ACHN (cell line): ENCODE data around the gene MAP2K4.
"Not testable (repeated sequence)": the region's sequence is repeated elsewhere in the genome, so short reads cannot be mapped to it uniquely, and the experiment has no call there.

ENCODE experiments used
- DNase-seq: peaks from one replicate; pipeline ENCODE4 v3.0.0-alpha.2; 2015
- in situ Hi-C: cut with HindIII; loops from 2 replicates; pipeline ENCODE4 v1.10.0; 2017; ENCODE audit warnings: low sequenced_read_pairs, low pct_ligation_motif_present, low pct_unique_long_range_greater_than_20kb

The MAP2K4 gene

GRCh38 chr17:12020642-12021622 is at the start of gene MAP2K4:
Gene MAP2K4 (plus strand): TSS chr17:12020877. CDS start chr17:12020887, 10 bp downstream.
- in situ Hi-C loops: no loop called here
- DNase-seq: peak; percentile 85

GRCh38 chr17:11972741-11973140 is 47.9 kb upstream of the MAP2K4 start:
- DNase-seq, in situ Hi-C loops: not testable (repeated sequence)

GRCh38 chr17:11979795-11980194 is 40.9 kb upstream of the MAP2K4 start:
- in situ Hi-C loops: no loop called here
- DNase-seq: no peak

GRCh38 chr17:11980813-11981212 is 39.9 kb upstream of the MAP2K4 start:
- DNase-seq: no peak
- in situ Hi-C loops: no loop called here

GRCh38 chr17:11981862-11982261 is 38.8 kb upstream of the MAP2K4 start:
- in situ Hi-C loops: no loop called here

GRCh38 chr17:11986179-11986941 is 34.3 kb upstream of the MAP2K4 start:
- in situ Hi-C loops: no loop called here
- DNase-seq: no peak

More at GRCh38 chr17:11981862-11982261, 38.8 kb upstream of the MAP2K4 start:
- no peak for DNase-seq

- in situ Hi-C loops: no loop called here
- DNase-seq: peak; percentile 61
These were observed 33.7 kb upstream of the MAP2K4 start for GRCh38 chr17:11986942-11987329.

GRCh38 chr17:11990363-11990983 is 30.2 kb upstream of the MAP2K4 start:
- no peak for DNase-seq
- in situ Hi-C loops: no loop called here

- in situ Hi-C loops: no loop called here
- DNase-seq: no peak
These were observed 29.2 kb upstream of the MAP2K4 start for GRCh38 chr17:11991461-11991860.

GRCh38 chr17:11996722-11997146 is 23.9 kb upstream of the MAP2K4 start:
- peak; percentile 63 for DNase-seq
- in situ Hi-C loops: no loop called here

GRCh38 chr17:11997147-11997971 is 23.3 kb upstream of the MAP2K4 start, which contains the start of gene ZNF18:
Gene ZNF18 (minus strand): TSS chr17:11997475. CDS start chr17:11992829, 4,646 bp downstream.
- in situ Hi-C loops: no loop called here
- DNase-seq: peak; percentile 97

GRCh38 chr17:11997972-11998233 is 22.8 kb upstream of the MAP2K4 start:
- in situ Hi-C loops: no loop called here
- DNase-seq: no peak

GRCh38 chr17:11999696-12000095 is 21.0 kb upstream of the MAP2K4 start:
- DNase-seq: no peak
- in situ Hi-C loops: no loop called here

GRCh38 chr17:12007466-12007865 is 13.2 kb upstream of the MAP2K4 start:
- in situ Hi-C loops: no loop called here
- no peak for DNase-seq

- in situ Hi-C loops: no loop called here
- no peak for DNase-seq
These were observed 1.0 kb downstream of the MAP2K4 start for GRCh38 chr17:12021623-12022140.

GRCh38 chr17:12022310-12022709 is 1.6 kb downstream of the MAP2K4 start:
- in situ Hi-C loops: no loop called here
- no peak for DNase-seq

- DNase-seq: peak; percentile 74
- in situ Hi-C loops: no loop called here
These were observed 3.6 kb downstream of the MAP2K4 start for GRCh38 chr17:12024327-12024726.

- in situ Hi-C loops: no loop called here
These were observed 7.0 kb downstream of the MAP2K4 start for GRCh38 chr17:12027658-12028057.

More at GRCh38 chr17:12027658-12028057, 7.0 kb downstream of the MAP2K4 start:
- DNase-seq: no peak
